ENCODE measurements around the gene ACADVL.
"Not testable (repeated sequence)": the region's sequence is repeated elsewhere in the genome, so short reads cannot be mapped to it uniquely, and the experiment has no call there.

Gene ACADVL

GRCh38 chr17:7219812-7220592, at the start of gene ACADVL, which contains the start of gene DLG4:
ACADVL (plus strand) TSS chr17:7219938; CDS start chr17:7219985, 47 bp downstream.
DLG4 (minus strand) TSS chr17:7219836.
- peak; percentile 81 for DNase-seq (ENCODE audit: low spot score)

GRCh38 chr17:7172522-7173191, 47.1 kb upstream of the ACADVL start:
- not testable (repeated sequence) for DNase-seq (ENCODE audit: low spot score)

GRCh38 chr17:7173687-7174602, 45.8 kb upstream of the ACADVL start:
- peak; percentile 37 for DNase-seq (ENCODE audit: low spot score)

- DNase-seq (ENCODE audit: low spot score), result no peak
These were observed 45.0 kb upstream of the ACADVL start for GRCh38 chr17:7174603-7175326.

- DNase-seq (ENCODE audit: low spot score), result no peak
These were observed 44.4 kb upstream of the ACADVL start for GRCh38 chr17:7175330-7175733.

GRCh38 chr17:7176107-7176840, 43.5 kb upstream of the ACADVL start:
- no peak for DNase-seq (ENCODE audit: low spot score)

- no peak for DNase-seq (ENCODE audit: low spot score)
These were observed 42.9 kb upstream of the ACADVL start for GRCh38 chr17:7176841-7177190.

GRCh38 chr17:7177191-7177953, 42.4 kb upstream of the ACADVL start:
- peak; percentile 72 for DNase-seq (ENCODE audit: low spot score)

- no peak for DNase-seq (ENCODE audit: low spot score)
These were observed 41.7 kb upstream of the ACADVL start for GRCh38 chr17:7177954-7178477.

GRCh38 chr17:7178973-7179316, 40.8 kb upstream of the ACADVL start:
- DNase-seq (ENCODE audit: low spot score), result no peak

- no peak for DNase-seq (ENCODE audit: low spot score)
These were observed 40.2 kb upstream of the ACADVL start, which contains the start of gene ASGR1 for GRCh38 chr17:7179317-7180254. ASGR1 (minus strand) TSS chr17:7179370; CDS start chr17:7178563, 807 bp downstream.

GRCh38 chr17:7182101-7182500, 37.6 kb upstream of the ACADVL start:
- not testable (repeated sequence) for DNase-seq (ENCODE audit: low spot score)

- no peak for DNase-seq (ENCODE audit: low spot score)
These were observed 36.2 kb upstream of the ACADVL start for GRCh38 chr17:7183433-7184090.

GRCh38 chr17:7184091-7184488, 35.6 kb upstream of the ACADVL start:
- no peak for DNase-seq (ENCODE audit: low spot score)

GRCh38 chr17:7184647-7185046, 35.1 kb upstream of the ACADVL start:
- DNase-seq (ENCODE audit: low spot score), result no peak

- no peak for DNase-seq (ENCODE audit: low spot score)
These were observed 33.5 kb upstream of the ACADVL start for GRCh38 chr17:7186241-7186640.

- no peak for DNase-seq (ENCODE audit: low spot score)
These were observed 29.3 kb upstream of the ACADVL start for GRCh38 chr17:7190276-7190917.

- no peak for DNase-seq (ENCODE audit: low spot score)
These were observed 28.7 kb upstream of the ACADVL start for GRCh38 chr17:7191069-7191468.
